T follicular helper cell (primary cell): ENCODE data around the gene NOS1.

Experiments
- DNase-seq: peaks from one replicate; pipeline ENCODE4 v3.0.0-alpha.2; 2020; ENCODE audit warnings: low read depth

The NOS1 gene

DNA sequence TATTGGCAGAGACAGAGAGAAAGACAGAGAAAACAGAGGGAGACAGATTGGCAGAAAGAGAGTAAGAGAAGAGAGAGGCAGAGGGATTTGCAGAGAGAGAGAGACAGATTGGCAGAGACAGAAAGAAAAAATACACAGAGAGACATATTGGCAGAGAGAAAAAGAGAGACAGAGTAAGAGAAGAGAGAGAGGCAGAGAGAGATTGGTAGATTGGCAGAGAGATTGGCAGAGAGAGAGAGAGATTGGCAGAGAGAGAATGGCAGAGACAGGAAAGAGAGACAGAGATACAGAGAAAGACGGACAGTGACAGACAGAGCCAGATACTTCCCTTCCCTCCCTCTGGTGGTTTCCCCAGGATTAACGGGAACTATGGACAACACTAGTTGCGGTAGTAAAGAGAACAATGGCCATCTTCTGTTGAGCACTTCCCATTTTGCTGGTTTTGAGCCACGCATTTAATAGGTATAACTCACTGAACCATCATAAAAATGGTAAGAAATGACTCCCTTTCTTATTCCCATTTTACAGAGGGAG, 2.6 kb upstream of the NOS1 start:
- no peak for DNase-seq

- DNase-seq: no peak
These were observed 1.7 kb upstream of the NOS1 start for GRCh38 chr12:117363056-117363662.

- no peak for DNase-seq
These were observed 965 bp upstream of the NOS1 start for GRCh38 chr12:117362391-117362790.

DNA sequence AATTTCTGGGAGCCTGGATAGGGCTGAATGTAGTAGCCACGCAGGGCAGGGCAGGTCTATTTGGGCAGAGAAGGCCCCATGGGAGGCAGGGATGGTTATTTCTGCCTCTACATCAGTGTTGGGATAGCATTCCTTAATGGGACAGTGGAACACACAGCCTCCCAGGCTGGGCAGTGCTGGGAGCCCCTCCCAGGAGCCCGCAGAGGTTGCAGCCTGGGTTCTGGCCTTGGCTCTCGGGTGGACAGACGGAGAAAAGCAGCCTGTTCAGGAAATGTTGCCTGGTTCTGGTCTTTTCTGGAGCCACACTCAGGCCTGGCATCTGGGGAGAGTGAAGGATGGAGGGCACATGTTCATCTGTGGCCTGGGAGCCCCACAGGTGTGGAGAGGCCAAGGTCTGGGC, 479 bp upstream of the NOS1 start:
- DNase-seq: no peak

- no peak for DNase-seq
These were observed 677 bp downstream of the NOS1 start for GRCh38 chr12:117360551-117361346.

- no peak for DNase-seq
These were observed 1.2 kb downstream of the NOS1 start for GRCh38 chr12:117360222-117360550.

- DNase-seq: no peak
These were observed 2.2 kb downstream of the NOS1 start for GRCh38 chr12:117359029-117359845.

DNA sequence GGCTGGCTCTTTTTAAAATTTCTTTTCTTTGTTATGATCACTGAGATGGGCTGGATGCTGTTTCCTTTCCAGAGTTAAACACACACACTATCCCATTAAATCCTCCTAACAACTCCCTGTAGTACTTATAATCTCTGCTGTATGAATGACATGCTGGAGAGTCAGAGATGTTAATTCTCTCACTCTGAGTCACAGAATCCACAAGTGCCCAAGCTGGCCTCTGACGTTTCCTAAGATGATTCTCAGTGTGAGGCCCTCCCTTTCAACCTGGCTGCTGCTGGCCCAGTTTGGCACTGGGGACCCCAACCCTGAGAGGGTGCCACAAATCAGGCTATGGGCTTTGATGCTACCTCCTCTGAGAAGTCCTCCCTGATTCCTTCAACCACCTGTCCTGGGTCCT, 5.4 kb downstream of the NOS1 start:
- DNase-seq: no peak

DNA sequence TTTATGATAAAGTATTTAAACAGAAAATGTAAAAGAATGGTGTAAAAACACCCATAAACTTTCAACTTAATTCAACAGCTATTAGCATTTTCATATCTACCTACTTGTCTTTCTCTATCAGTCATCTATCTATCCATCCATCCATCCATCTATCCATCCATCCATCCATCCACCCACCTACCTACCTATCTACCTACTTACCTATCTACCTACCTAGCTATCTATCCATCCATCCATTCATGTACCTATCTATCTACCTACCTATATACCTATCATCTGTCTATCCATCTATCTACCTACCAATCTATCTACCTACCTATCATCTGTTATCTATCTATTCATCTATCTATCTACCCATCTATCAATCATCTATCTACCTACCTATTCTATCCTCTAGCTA, 8.5 kb downstream of the NOS1 start:
- no peak for DNase-seq

DNA sequence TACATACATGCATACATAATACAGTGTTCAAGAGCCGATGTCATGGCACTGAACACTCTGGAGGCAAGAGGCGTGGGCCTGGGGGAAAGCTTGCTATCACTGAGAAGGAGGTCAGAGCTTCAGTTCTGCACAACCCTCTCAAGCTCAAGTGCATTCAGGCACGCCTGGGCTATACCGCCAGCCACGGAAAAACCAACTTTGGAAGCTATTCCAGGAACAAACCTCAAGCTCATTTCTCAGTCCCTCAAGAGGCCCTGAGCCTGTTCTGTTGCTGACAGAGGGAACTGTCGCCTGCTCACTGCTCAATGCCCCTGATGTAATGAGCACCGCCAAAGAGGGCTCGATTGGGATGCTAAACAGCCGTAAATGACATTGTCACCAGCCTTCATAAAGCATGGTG, 9.2 kb downstream of the NOS1 start:
- DNase-seq: no peak

DNA sequence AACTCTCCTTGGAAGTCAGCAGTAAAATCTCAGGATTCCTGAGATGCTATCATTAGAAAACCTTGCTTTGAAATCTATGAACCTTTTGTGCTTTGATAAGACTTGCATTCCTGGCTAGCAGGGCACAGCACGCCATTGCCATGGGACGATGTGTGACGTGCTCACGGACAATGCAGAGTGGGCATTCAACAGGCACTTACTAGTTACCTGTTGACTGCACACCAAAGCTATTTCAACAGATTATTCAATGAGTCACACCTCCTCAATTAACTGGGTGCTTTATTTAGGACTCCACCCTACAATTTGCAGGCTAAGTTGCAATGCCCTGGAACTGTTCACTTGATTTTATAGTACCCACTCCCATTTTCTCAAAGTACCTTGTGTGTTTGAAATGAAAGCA, 11.3 kb downstream of the NOS1 start:
- no peak for DNase-seq

DNA sequence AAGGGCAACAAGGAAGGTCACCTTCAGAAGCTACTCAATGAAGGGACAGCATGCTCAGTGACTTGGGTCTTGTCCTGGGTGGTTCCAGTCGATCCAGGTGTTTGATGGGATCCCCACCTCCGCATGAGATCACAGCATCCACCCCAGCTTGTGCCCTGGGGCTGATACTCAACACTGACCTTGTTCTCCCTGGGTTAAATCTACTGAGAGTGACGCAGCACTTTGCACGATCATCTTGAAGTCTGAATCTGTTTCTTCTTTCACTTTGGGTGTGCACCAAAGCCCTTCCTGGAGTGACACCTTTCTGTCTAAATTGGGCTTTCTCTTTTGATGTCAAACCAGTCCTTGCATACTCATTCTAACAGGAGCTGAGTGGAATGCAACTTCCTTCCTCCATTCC, 13.8 kb downstream of the NOS1 start:
- no peak for DNase-seq

- no peak for DNase-seq
These were observed 16.7 kb downstream of the NOS1 start for GRCh38 chr12:117344716-117345115.

- DNase-seq: no peak
These were observed 17.6 kb downstream of the NOS1 start for GRCh38 chr12:117343849-117344248.

DNA sequence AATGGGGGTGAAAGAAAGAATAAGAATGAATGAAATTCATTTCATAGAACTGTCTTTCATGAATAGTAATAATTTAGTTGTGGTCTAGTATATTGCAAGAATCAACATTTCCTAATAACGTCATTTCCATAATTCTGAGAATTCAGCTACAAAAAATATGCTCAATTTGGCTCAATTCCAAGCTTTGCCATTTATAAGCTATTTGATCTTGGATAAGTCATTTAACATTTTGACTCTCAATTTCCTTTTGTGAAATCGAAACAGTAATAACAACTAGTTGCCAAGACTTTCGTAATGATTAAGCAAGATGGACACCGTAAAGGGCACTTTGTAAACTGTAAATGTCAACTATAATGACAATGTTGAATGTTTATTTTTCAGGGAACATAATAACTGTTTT, 18.1 kb downstream of the NOS1 start:
- DNase-seq: no peak

DNA sequence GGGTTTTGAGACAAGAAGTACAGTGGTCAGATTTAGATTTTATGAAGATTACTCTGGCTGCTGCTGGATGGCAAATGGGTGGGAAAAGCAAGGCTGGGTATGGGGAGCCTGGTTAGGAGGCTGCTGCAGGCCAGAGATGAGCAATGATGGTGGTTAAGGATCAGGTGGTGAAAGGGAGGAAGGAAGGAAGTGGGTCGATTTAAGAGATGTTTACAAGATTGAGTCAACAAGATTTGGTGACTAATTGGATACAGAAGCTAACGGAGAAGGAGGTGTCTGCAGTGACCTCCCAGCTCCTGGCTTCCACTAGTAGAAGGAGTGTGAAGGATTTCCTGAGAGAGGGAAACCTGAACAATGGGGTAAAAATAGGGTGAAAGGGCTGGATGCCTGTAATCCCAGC, 18.7 kb downstream of the NOS1 start:
- no peak for DNase-seq

DNA sequence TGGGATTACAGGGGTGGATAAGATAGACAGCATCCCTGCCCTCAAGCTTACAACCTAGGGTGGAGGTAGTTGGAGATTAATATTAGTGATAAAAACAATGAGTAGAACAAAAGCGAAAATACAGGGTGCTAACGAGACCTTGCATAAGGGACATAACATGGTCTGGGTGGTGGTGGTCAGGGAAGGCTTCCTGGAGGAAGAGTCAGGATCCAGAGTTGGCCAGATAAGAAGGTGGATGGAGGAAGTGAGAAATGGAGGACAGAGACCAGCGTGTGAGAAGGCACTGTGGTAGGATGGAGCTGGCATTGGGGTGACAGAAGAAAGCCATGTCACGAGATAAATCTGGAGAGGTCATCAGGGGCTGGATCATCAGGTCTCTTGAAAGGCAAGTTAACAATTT, 19.2 kb downstream of the NOS1 start:
- no peak for DNase-seq

DNA sequence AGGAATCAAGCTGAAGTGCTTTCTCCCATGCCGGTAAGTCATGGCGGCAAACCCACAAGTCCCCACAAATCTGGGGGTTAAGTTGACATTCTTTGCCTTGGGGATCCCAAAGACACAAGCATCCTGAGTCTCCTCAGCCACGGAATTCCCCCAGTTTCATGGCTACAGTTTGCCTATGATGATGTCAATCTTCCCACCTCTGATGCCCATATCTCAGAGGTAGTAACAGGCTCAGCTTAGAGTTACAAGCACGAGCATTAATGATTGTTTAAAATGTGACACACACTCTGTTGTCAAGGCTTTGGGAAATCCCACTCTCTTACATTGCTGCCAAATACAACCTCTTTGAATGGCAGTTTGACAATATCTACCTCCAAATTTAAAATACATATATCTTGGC, 22.3 kb downstream of the NOS1 start:
- DNase-seq: no peak

- DNase-seq: no peak
These were observed 26.4 kb downstream of the NOS1 start for GRCh38 chr12:117334855-117335587.

DNA sequence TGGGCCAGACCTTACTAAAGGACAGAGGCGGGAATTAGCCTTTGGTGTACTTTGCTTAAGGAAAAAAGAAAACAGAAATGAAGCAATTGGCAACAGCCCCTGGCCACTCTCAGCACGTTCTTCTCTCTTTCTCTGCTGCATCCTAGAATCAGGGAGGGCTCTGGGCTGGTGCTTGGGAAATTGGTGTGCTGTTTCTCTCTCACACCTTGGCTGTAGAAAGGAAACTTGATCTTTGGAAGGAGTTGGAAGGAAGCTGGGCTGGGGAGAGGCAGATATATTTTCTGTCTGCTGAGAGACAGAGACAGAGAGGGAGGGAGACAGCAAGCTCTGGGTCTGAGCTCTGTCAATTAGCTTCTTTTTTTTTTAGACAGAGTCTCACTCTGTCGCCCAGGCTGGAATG, 27.4 kb downstream of the NOS1 start:
- no peak for DNase-seq

DNA sequence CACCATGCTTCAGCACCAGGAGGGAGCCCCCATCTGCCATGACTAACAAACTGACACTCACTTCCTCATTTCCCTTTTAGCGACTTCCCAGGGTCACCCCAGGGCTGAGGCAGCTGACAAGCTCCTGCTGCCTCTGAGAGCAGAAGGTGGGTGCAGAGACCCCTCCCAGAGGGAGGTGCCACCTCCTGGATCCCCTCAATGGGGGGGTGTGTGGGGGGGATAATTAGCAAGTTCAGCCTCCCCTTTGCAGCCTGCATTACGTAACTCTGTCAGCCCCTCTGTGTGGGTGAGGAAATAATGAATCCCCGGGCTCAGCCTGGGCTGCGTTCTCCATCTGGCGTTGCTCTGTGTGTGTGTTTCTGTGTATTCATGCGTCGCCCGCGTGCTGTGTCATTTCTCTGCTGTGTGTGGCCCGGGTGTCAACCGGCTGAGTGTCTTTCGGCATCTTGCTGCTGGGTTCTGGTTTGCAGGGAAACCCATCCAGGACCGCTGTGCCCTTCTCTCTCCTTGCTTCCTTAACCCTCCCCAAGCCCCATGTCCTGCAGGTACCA, 28.0 kb downstream of the NOS1 start:
- DNase-seq: no peak

- DNase-seq: no peak
These were observed 29.7 kb downstream of the NOS1 start for GRCh38 chr12:117331691-117332090.
